ENCODE measurements around the gene SLC44A5. TPM values are rescaled to one million over a fixed set of nuclear protein-coding genes. Genes with fewer than 3 reads are reported as not detected.

The SLC44A5 gene
- total and polyA plus RNA-seq, 2 donors (not counting 1 experiment from before 2014, with no cell fraction given): 2.8 to 4.2 TPM

GRCh38 chr1:75444220-75444619 is 166.7 kb downstream of the SLC44A5 start:
- no peak for TF ChIP-seq EZH2 (IDR thresholded peaks at IDR 0.05; ENCODE audit: borderline replicate concordance, insufficient read depth, low read depth, low read length, poor library complexity, severe bottlenecking)
- no peak for TF ChIP-seq CTCF (IDR thresholded peaks at IDR 0.05)
- CTCF ChIA-PET: no interaction called here
- Histone ChIP-seq H3K4me3 (ENCODE audit: control extremely low read depth in 1 of 5, extremely low read depth in 1 of 5, insufficient read depth in 1 of 5, low read depth in 2 of 5, low read length in 4 of 5) (no peak overlapping the region), H3K4me1 (ENCODE audit: control insufficient read depth in 2 of 2, insufficient read depth in 2 of 2, low read length in 2 of 2) (no peaks in the 10 kb centered on the region), H3K9ac (ENCODE audit: low read length) (no peak overlapping the region), H2AFZ (ENCODE audit: insufficient read depth, low read depth, low read length, poor library complexity, severe bottlenecking) (no peak overlapping the region), H3K36me3 (replicated peaks in 1 of 2; ENCODE audit: control extremely low read depth in 1 of 2, control insufficient read depth in 1 of 2, extremely low read depth in 1 of 2, insufficient read depth in 2 of 2, low read length in 1 of 2) (no peaks in the 10 kb centered on the region), H3K27me3 (replicated peaks in 1 of 4; ENCODE audit: control extremely low read depth in 1 of 4, control insufficient read depth in 3 of 4, insufficient read depth in 4 of 4, low read length in 3 of 4) (no peaks in the 10 kb centered on the region), H3K4me2 (replicated peaks; ENCODE audit: low read depth, low read length, poor library complexity, severe bottlenecking) (no peak overlapping the region), H4K20me1 (ENCODE audit: control insufficient read depth, insufficient read depth, low read length, poor library complexity, severe bottlenecking) (no peaks in the 10 kb centered on the region), H3K9me3 (ENCODE audit: control extremely low read depth in 1 of 3, control insufficient read depth in 2 of 3, insufficient read depth in 1 of 3, low read length in 2 of 3) (no peaks in the 10 kb centered on the region), H3K27ac (ENCODE audit: low read length in 2 of 2) (no peak overlapping the region), H3K79me2 (ENCODE audit: control insufficient read depth, insufficient read depth, low read length) (no peaks in the 10 kb centered on the region)
- Mint-ChIP-seq H3K27me3 (no peaks in the 10 kb centered on the region), H3K4me1 (no peaks in the 10 kb centered on the region), H3K9me3 (ENCODE audit: insufficient read depth) (no peaks in the 10 kb centered on the region), H3K27ac (no peak overlapping the region), H3K4me3 (no peak overlapping the region)
- DNase-seq: no peak
- ATAC-seq (ENCODE audit: low read depth): no peak
- intact Hi-C loops (cut with micrococcal nuclease): no loop called here
- POLR2A ChIA-PET: no interaction called here
- WGBS (ENCODE audit: insufficient coverage): 100% methylated on average over 1 of the region's 1 CpG

GRCh38 chr1:75440274-75440673 is 170.6 kb downstream of the SLC44A5 start:
- Histone ChIP-seq H3K4me1 (ENCODE audit: control insufficient read depth in 2 of 2, insufficient read depth in 2 of 2, low read length in 2 of 2) (no peaks in the 10 kb centered on the region), H3K4me3 (ENCODE audit: control extremely low read depth in 1 of 5, extremely low read depth in 1 of 5, insufficient read depth in 1 of 5, low read depth in 2 of 5, low read length in 4 of 5) (no peak overlapping the region), H4K20me1 (ENCODE audit: control insufficient read depth, insufficient read depth, low read length, poor library complexity, severe bottlenecking) (no peaks in the 10 kb centered on the region), H3K9ac (ENCODE audit: low read length) (no peak overlapping the region), H3K36me3 (replicated peaks in 1 of 2; ENCODE audit: control extremely low read depth in 1 of 2, control insufficient read depth in 1 of 2, extremely low read depth in 1 of 2, insufficient read depth in 2 of 2, low read length in 1 of 2) (no peaks in the 10 kb centered on the region), H3K9me3 (ENCODE audit: control extremely low read depth in 1 of 3, control insufficient read depth in 2 of 3, insufficient read depth in 1 of 3, low read length in 2 of 3) (no peaks in the 10 kb centered on the region), H3K4me2 (replicated peaks; ENCODE audit: low read depth, low read length, poor library complexity, severe bottlenecking) (no peak overlapping the region), H3K27me3 (replicated peaks in 1 of 4; ENCODE audit: control extremely low read depth in 1 of 4, control insufficient read depth in 3 of 4, insufficient read depth in 4 of 4, low read length in 3 of 4) (no peaks in the 10 kb centered on the region), H2AFZ (ENCODE audit: insufficient read depth, low read depth, low read length, poor library complexity, severe bottlenecking) (no peak overlapping the region), H3K79me2 (ENCODE audit: control insufficient read depth, insufficient read depth, low read length) (no peaks in the 10 kb centered on the region), H3K27ac (ENCODE audit: low read length in 2 of 2) (no peak overlapping the region)
- no peak for TF ChIP-seq CTCF (IDR thresholded peaks at IDR 0.05)
- no peak for TF ChIP-seq EZH2 (IDR thresholded peaks at IDR 0.05; ENCODE audit: borderline replicate concordance, insufficient read depth, low read depth, low read length, poor library complexity, severe bottlenecking)
- no peaks in the 10 kb centered on the region for H3K9me3 Mint-ChIP-seq (ENCODE audit: insufficient read depth)
- CTCF ChIA-PET: no interaction called here
- POLR2A ChIA-PET: no interaction called here
- intact Hi-C loops (cut with micrococcal nuclease): no loop called here
- H3K4me1 Mint-ChIP-seq: no peaks in the 10 kb centered on the region
- ATAC-seq (ENCODE audit: low read depth) (no peak), DNase-seq (no peak)
- no peak overlapping the region for H3K27ac Mint-ChIP-seq
- WGBS (ENCODE audit: insufficient coverage): 69% methylated on average over 2 of the region's 2 CpGs
- no peaks in the 10 kb centered on the region for H3K27me3 Mint-ChIP-seq
- no peak overlapping the region for H3K4me3 Mint-ChIP-seq
